HG02981 (cell line): Measurements from ENCODE around the gene NTRK1.
"Not testable (repeated sequence)": the region's sequence is repeated elsewhere in the genome, so short reads cannot be mapped to it uniquely, and the experiment has no call there.

Experiments used
- ATAC-seq: cut with Tn5 transposase; IDR thresholded peaks from one replicate; pipeline ENCODE4 v1.9.1; 2021; ENCODE audit warnings: mild to moderate bottlenecking, moderate library complexity; ENCODE audit not compliant: unreplicated experiment

Gene NTRK1

GRCh38 chr1:156910309-156910782, 49.7 kb downstream of the NTRK1 start:
- no peak for ATAC-seq

DNA sequence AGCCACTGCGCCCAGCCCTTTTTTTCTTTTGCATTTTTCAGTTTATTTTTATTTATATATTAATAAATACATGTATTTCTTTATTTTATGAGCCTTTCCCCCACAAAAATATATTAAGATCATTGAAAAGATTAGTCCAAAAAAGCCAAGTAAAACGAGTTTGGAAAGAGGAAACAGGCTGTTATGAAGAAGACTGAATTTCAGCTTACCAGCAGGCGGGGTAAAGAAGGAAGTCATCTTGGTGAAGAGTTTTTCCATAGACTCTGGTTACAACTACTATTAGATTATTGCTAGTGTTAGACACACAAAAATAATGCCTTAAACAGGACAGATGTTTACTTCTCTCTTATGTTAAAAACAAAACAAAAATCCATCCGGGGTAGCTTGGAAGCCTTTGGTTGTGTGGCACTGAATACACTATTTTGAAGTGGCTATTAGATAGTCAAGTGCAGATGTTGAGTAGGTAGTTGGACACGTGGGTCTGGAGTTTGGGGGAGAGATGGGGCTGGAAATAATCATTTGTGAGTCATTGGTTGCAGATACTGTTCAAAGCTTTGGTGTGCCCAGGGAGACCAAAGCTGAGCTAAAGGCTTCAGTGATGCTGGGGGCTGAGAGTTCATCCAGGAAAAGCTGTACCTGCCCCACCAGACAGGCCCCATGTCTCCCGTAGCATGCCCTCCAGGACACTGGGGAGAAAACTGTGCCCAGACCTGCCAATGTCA, 51.1 kb downstream of the NTRK1 start:
- no peak for ATAC-seq

DNA sequence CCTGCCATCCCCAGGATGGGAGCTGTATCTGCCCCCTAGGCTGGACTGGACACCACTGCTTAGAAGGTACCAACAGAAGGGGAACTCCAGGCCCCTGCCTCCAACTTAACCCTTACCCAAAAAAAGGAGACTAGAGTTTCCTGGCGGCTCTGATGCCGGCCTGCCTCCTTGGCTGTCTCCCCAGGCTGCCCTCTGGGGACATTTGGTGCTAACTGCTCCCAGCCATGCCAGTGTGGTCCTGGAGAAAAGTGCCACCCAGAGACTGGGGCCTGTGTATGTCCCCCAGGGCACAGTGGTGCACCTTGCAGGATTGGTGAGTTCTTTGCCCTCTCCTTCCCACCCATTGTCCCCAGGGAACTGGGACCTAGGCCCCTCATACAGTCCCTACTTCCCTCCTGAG, 51.6 kb downstream of the NTRK1 start:
- ATAC-seq: no peak

DNA sequence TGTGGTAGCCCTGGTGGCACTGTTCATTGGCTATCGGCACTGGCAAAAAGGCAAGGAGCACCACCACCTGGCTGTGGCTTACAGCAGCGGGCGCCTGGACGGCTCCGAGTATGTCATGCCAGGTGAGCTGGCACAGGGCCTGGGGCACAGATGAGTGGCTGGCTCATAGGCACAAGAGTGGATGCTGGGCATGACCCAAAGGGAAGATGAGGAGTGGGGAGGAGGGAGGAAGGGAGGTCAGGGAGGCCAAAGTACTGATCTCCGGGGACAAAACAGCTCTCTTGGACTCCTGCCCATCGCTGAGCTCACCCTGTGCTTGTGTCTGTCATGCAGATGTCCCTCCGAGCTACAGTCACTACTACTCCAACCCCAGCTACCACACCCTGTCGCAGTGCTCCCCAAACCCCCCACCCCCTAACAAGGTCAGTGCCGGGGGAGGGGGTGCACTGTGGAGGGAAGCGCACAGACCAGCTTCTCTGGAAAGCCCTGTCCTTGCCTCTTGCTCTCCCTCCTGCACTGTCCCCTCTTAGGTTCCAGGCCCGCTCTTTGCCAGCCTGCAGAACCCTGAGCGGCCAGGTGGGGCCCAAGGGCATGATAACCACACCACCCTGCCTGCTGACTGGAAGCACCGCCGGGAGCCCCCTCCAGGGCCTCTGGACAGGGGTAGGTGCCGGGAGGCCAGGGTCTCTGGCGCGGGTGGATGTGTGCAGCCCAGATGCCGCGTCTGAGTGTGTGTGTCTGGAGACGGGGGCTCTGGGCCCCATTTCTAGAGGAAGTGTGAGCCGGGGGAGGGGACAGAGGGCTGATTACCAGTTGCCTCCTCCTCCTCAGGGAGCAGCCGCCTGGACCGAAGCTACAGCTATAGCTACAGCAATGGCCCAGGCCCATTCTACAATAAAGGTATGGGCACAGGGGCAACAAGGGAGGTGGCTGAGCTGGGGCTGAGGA, 52.5 kb downstream of the NTRK1 start:
- no peak for ATAC-seq

DNA sequence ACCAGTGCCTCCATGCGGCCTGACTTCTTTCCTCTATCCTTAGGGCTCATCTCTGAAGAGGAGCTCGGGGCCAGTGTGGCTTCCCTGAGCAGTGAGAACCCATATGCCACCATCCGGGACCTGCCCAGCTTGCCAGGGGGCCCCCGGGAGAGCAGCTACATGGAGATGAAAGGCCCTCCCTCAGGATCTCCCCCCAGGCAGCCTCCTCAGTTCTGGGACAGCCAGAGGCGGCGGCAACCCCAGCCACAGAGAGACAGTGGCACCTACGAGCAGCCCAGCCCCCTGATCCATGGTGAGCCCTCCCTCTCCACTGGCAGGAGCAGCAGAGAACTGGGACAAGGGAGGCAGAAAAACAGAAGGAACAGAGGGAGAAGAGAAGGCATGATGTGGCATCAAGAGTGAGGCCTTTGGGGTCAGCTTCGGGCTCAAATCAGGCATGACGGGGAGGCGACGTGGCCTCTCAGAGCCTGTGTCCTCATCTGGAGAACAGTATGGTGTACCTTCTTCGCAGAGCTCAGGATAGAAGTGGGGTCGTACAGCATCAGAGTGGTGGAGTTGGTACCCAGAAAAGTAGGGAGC, 53.2 kb downstream of the NTRK1 start:
- ATAC-seq: no peak

DNA sequence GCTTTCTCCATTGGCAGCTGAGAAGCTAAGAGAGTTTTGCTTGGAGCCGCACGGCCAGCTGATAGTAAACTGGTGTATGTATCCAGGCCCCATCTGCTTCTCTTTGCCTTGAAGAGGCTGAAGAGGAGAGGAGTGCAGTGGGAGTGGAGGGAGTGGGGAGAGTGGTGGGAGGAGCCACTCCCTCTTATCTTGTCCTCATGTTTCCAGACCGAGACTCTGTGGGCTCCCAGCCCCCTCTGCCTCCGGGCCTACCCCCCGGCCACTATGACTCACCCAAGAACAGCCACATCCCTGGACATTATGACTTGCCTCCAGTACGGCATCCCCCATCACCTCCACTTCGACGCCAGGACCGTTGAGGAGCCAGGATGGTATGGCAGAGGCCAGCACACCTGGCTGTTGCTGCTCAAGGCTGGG, 53.8 kb downstream of the NTRK1 start:
- no peak for ATAC-seq

- no peak for ATAC-seq
Observed at GRCh38 chr1:156920233-156921052, 59.8 kb downstream of the NTRK1 start, which contains the start of gene LRRC71. Gene LRRC71 (plus strand): TSS chr1:156920632. CDS start chr1:156920804, 172 bp downstream.

- ATAC-seq: no peak
Observed at GRCh38 chr1:156921053-156921529, 60.4 kb downstream of the NTRK1 start.

DNA sequence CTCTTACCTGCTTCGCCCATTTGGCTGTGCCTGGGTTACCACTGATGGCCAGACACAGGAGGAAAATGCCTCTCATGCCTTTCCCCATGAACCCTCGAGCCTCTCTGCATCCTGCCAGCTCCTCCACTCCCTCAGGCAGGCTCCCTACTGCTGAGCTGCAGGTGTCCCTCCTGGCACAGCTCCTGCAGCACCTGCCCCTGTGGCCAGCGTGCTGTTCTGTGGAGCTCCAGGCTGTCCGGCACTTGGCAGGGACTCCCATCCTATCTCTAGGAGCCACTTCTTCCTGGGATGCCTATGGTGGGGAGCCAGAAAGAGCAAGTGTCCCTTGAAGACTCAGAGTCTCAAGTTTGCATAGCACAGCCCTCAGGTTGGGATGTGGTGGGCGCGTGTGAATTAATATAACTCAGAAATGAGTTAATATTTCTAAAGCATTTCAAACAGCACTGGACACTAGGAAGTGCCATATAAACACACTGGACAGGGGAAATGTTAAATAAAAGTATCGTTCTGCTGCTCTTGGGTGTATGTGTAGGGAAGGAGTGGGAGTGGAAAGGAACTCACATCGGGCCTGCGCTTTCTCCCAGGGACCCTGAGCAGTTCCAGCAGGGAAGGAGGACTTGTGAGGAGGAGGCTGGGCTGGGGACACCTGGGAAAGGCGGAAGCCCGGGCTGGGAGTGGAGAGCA, 62.5 kb downstream of the NTRK1 start:
- no peak for ATAC-seq

GRCh38 chr1:156923670-156924477, 63.2 kb downstream of the NTRK1 start:
- ATAC-seq: no peak

DNA sequence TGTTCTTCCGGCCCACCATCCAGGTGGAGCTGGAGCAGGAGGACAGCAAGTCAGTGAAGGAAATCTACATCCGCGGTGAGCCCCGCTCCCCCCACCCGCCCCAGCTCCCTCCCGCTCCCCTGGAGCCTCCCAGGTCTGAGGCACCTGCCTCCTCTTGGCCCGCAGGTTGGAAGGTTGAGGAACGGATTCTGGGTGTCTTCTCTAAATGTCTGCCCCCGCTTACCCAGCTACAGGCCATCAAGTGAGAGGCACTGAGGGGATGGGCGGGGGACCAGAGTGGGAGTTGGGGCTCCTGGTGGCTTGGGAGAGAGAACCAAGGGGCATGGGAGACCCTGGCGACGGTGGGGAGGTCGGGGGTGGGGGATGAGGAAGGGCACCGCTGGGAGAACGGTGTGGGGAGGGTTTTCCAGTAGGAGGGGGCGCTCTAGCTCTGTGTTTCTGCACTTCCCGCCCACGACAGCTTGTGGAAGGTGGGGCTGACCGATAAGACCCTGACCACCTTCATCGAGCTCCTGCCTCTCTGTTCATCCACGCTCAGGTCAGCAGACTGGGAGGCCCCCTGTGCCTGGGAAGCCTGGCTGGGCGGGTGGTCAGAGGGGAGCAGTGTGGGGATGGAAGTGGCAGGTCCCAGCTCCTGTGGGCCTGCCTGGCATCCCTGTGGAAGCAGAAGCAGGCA, 64.0 kb downstream of the NTRK1 start:
- no peak for ATAC-seq

- no peak for ATAC-seq
Observed at GRCh38 chr1:156925154-156926010, 64.7 kb downstream of the NTRK1 start.

- no peak for ATAC-seq
Observed at GRCh38 chr1:156926175-156926574, 65.5 kb downstream of the NTRK1 start.

DNA sequence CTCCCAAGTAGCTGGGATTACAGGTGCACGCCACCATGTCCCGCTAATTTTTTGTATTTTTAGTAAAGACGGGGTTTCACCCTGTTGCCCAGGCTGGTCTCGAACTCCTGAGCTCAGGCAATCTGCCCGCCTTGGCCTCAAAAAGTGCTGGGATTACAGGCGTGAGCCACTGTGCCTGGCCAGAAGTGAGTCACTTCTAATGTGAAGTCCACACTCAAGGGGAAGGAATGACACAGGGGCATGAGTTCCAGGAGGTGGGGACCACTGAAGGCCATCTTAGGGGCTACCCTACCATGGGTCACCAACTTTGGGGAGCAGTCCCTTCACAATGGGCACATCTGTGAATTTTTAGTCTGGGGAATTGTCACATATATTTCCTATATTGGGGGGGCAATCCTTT, 66.0 kb downstream of the NTRK1 start:
- not testable (repeated sequence) for ATAC-seq

DNA sequence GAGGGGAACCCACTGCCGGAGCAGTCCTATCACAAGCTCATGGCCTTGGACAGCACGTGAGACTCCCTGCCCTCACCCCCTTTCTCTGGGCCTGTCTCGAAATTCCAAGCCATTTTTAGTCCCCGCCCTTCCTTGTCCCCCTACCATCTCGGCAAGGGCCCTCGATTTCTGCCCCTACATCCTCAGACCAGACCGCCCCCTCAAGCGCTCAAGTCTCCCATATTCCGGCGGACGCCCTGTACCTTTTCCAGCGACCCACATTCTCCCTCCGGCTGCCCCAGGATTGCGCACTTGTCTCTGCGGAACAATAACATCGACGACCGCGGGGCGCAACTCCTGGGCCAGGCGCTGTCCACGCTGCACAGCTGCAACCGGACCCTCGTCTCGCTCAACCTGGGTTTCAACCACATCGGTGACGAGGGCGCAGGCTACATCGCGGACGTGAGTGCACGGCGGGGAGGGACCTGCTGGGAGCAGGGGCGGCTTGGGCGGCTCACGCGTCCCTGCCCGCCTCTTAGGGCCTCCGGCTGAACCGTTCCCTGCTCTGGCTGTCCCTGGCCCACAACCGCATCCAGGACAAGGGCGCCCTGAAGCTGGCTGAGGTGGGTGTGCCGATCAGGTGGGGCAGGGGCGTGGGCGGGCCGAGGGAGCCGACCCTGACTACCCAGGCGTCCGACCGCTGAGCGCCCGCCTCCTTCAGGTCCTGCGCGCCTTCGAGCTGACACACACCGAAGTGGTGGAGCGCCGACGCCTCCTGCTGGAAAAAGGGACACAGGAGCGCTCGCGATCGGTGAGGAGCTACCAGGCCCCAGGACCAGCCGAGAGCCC, 66.8 kb downstream of the NTRK1 start:
- ATAC-seq: no peak

DNA sequence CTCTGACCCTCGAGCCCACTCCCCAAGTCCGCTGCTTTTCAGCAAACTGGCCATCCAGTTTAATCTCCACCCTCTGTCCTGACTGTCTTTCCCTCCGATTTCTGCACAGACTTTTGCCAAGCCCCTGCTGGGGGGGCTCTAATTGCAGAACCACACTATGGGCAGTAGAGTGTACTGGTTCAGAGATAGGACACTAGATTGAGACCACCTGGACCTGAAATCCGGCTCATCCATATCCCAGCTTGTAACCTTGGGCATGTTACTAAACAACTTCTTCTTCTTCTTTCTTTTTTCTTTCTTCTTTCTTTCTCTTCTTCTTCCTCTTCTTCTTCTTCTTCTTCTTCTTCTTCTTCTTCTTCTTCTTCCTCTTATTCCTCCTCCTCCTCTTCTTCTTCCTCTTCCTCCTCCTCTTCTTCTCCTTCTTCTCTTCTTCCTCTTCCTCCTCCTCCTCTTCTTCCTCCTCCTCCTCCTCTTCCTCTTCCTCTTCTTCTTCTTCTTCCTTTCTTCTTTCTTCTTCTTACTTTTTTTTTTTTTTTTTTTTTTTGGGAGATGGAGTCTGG, 67.5 kb downstream of the NTRK1 start:
- no peak for ATAC-seq
